H1 (cell line): Measurements from ENCODE around the gene HTD2. TPM values are rescaled to one million over a fixed set of nuclear protein-coding genes. Genes with fewer than 3 reads are reported as not detected.

Experiments
- ATF3 ChIP-seq: IDR thresholded peaks from 2 replicates; pipeline ENCODE4 v1.6.1; 2011; ENCODE audit warnings: low read depth, mild to moderate bottlenecking, low read length; ENCODE audit not compliant: insufficient read depth
- BACH1 ChIP-seq: IDR thresholded peaks from 2 replicates; pipeline ENCODE4 v1.6.1; 2012; ENCODE audit warnings: low read length, improper control_type of control experiment
- BRCA1 ChIP-seq: IDR thresholded peaks from 2 replicates; pipeline ENCODE4 v1.6.1; 2012; ENCODE audit warnings: low read depth, low read length, improper control_type of control experiment
- CBX5 ChIP-seq: fragments of 300-800, 300-1000 bp; sonication (generic); IDR thresholded peaks from 2 replicates; pipeline ENCODE4 v1.7.1; 2016; ENCODE audit warnings: antibody characterized with exemption, low read length, low read depth
- CBX8 ChIP-seq: fragments of 300-800, 300-1000 bp; sonication (generic); IDR thresholded peaks from 2 replicates; pipeline ENCODE4 v1.7.1; 2016; ENCODE audit warnings: low read depth, low read length, borderline replicate concordance
- CHD1 ChIP-seq: IDR thresholded peaks from 2 replicates; pipeline ENCODE4 v1.6.1; 2012; ENCODE audit warnings: low read depth, low read length, improper control_type of control experiment
- CREB1 ChIP-seq: IDR thresholded peaks from 2 replicates; pipeline ENCODE4 v1.6.1; 2012; ENCODE audit warnings: inconsistent platforms
- CTBP2 ChIP-seq: IDR thresholded peaks from 2 replicates; pipeline ENCODE4 v1.7.0; 2011; ENCODE audit warnings: borderline replicate concordance, mild to moderate bottlenecking, moderate library complexity, mixed read lengths, low read length; ENCODE audit not compliant: insufficient read depth, insufficient read length
- GABPA ChIP-seq: IDR thresholded peaks from 2 replicates; pipeline ENCODE4 v1.6.1; 2011; ENCODE audit warnings: mild to moderate bottlenecking, low read length, moderate library complexity, borderline replicate concordance; ENCODE audit not compliant: insufficient read depth
- HDAC2 ChIP-seq, 2 experiments: fragments of 300-600 bp in 1 of 2; sonication (generic) in 1 of 2; IDR thresholded peaks; 2 replicates each; pipeline ENCODE4 v1.6.1; 2011 to 2012; ENCODE audit warnings: low read depth in 2 of 2, low read length in 2 of 2, mild to moderate bottlenecking in 2 of 2, moderate library complexity in 2 of 2, borderline replicate concordance in 1 of 2, inconsistent platforms in 1 of 2
- HDAC6 ChIP-seq: IDR thresholded peaks from one replicate; pipeline ENCODE4 v1.7.1; 2012; ENCODE audit warnings: low read depth, mild to moderate bottlenecking, inconsistent platforms, low read length, moderate library complexity
- KDM1A ChIP-seq: fragments of 200-600, 300-600 bp; sonication (generic); IDR thresholded peaks from 2 replicates; pipeline ENCODE4 v1.7.1; 2016; ENCODE audit warnings: mild to moderate bottlenecking, low read length, borderline replicate concordance
- KDM4A ChIP-seq: IDR thresholded peaks from one replicate; pipeline ENCODE4 v1.7.1; 2012; ENCODE audit warnings: low read depth, mild to moderate bottlenecking, moderate library complexity, low read length, inconsistent platforms; ENCODE audit not compliant: severe bottlenecking
- MAFK ChIP-seq: IDR thresholded peaks from 2 replicates; pipeline ENCODE4 v1.6.1; 2012; ENCODE audit warnings: low read depth, mild to moderate bottlenecking, improper control_type of control experiment, low read length
- POLR2A ChIP-seq, 2 experiments: IDR thresholded peaks; 1 replicate in 1 of 2; 2 replicates in 1 of 2; pipeline ENCODE4 v1.6.1; 2011; ENCODE audit warnings: low read depth in 2 of 2, low read length in 2 of 2, mild to moderate bottlenecking in 2 of 2; ENCODE audit errors: control extremely low read depth in 1 of 2
- RFX5 ChIP-seq: IDR thresholded peaks from 2 replicates; pipeline ENCODE4 v1.6.1; 2011; ENCODE audit warnings: low read depth, low read length, improper control_type of control experiment, borderline replicate concordance
- RXRA ChIP-seq: IDR thresholded peaks from 2 replicates; pipeline ENCODE4 v1.6.1; 2011; ENCODE audit warnings: low read depth, mild to moderate bottlenecking, low read length, moderate library complexity; ENCODE audit not compliant: insufficient read depth
- SIX5 ChIP-seq: IDR thresholded peaks from 2 replicates; pipeline ENCODE4 v1.6.1; 2011; ENCODE audit warnings: mild to moderate bottlenecking, low read depth, low read length
- SP2 ChIP-seq: IDR thresholded peaks from 2 replicates; pipeline ENCODE4 v1.6.1; 2012; ENCODE audit warnings: mild to moderate bottlenecking, low read length, inconsistent platforms
- TAF1 ChIP-seq: IDR thresholded peaks from 2 replicates; pipeline ENCODE4 v1.6.1; 2011; ENCODE audit warnings: mild to moderate bottlenecking, low read depth, low read length
- TBP ChIP-seq: IDR thresholded peaks from 2 replicates; pipeline ENCODE4 v1.6.1; 2011; ENCODE audit warnings: low read depth, low read length, improper control_type of control experiment
- TEAD4 ChIP-seq: IDR thresholded peaks from 2 replicates; pipeline ENCODE4 v1.6.1; 2012; ENCODE audit warnings: low read depth, low read length, inconsistent platforms, mixed read lengths
- ZNF274 ChIP-seq: IDR thresholded peaks from 2 replicates; pipeline ENCODE4 v1.7.0; 2012; ENCODE audit warnings: low read length, borderline replicate concordance; ENCODE audit errors: extremely low read depth
- polyA plus RNA-seq, 7 experiments: library from polyadenylated mRNA; depleted of rRNA in 3 of 7; stranded (reverse) in 5 of 7; unstranded in 2 of 7; fragments of >200 nt in 5 of 7; fragments of 200-250 nt in 2 of 7; gene quantifications; 1 replicate in 5 of 7; 2 replicates in 1 of 7; 4 replicates in 1 of 7; pipeline versions ENCODE4 v1.2.1 to v1.2.3, GENCODE V29; 2011 to 2013; ENCODE audit warnings: missing spikeins in 2 of 7, mixed read lengths in 2 of 7
- total RNA-seq: library from RNA; stranded (reverse); fragmentation: NEBNext Ultra II Directional; extraction: Animal tissue kit (Norgen Biotek cat#: 25700); gene quantifications from 2 replicates; pipeline ENCODE4 v1.2.1, GENCODE V29; 2021
- TF ChIP-seq, protein P1 (sequence below): IDR thresholded peaks from 2 replicates; pipeline ENCODE4 v1.6.1; 2012; ENCODE audit warnings: inconsistent platforms

Gene HTD2
- total and polyA plus RNA-seq, 2 of the 8 experiments (the other 6 are each of a cell fraction or from before 2014, with no cell fraction given), result 8.8 to 10.8 TPM

DNA sequence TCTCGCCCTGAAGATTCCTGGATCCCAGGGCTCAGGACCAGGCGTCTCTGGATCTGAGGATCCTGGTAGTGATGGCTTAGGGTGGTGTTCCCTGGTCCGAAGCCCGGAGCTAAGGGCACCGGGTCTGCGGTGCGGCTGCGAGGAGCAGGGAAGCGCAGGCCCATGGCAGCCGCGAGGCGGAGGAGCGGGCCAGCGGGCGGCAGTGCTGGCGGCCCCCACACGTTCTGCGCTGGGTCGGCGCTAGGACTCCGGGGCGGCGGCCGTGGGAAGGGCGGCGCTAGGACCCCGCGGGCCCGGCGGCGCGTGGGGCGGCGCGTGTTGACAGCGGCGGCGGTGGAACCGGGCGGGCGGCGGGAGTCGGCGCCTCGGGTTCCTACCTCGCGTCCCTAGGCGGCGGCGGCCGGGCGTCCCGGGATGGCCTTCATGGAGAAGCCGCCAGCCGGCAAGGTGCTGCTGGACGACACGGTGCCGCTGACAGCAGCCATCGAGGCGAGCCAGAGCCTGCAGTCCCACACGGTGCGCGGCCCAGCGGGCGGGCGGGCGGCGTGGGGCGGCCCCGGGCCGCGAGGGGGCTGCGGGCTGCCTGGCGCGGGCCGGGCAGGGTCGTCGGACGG, 26.4 kb downstream of the HTD2 start, which contains the start of gene PXK (continued):
- TF ChIP-seq BACH1 (peak; percentile 92), CHD1 (no peak), TEAD4 (0 out of 2 replicates have a peak, but pooled peaks have one; percentile 5), ZNF274 (no peak), HDAC2 (IDR thresholded peaks at IDR 0.05; ENCODE audit: borderline replicate concordance in 1 of 2, low read depth in 2 of 2, low read length in 2 of 2) (peak in 1 of 2 experiments; percentile 98; a peak in 1 of 4 replicates), TBP (peak; percentile 79; the same call in 1 of the 2 replicates), CBX5 (no peak), TAF1 (peak; percentile 32; the same call in 1 of the 2 replicates), MAFK (no peak), RFX5 (no peak), HDAC6 (no peak), SIX5 (no peak), ATF3 (no peak), SP2 (no peak), CBX8 (no peak), KDM1A (0 out of 2 replicates have a peak, but pooled peaks have one; percentile 20), GABPA (0 out of 2 replicates have a peak, but pooled peaks have one; percentile 61), KDM4A (peak; percentile 84), CREB1 (peak; percentile 64; the same call in 1 of the 2 replicates), POLR2A (IDR thresholded peaks at IDR 0.05; ENCODE audit: control extremely low read depth in 1 of 2, low read depth in 2 of 2, low read length in 2 of 2) (no peak), BRCA1 (no peak), RXRA (no peak), CTBP2 (peak; percentile 75)
- TF ChIP-seq, protein P1, sequence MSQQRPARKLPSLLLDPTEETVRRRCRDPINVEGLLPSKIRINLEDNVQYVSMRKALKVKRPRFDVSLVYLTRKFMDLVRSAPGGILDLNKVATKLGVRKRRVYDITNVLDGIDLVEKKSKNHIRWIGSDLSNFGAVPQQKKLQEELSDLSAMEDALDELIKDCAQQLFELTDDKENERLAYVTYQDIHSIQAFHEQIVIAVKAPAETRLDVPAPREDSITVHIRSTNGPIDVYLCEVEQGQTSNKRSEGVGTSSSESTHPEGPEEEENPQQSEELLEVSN, result 0 out of 2 replicates have a peak, but pooled peaks have one; percentile 20
